Tibial nerve (tissue), 3 donors: ENCODE measurements around the gene DUSP7.

Experiments used
- POLR2A ChIP-seq, 2 donors: fragments of 450-650 bp; IDR thresholded peaks; one replicate each; pipeline ENCODE4 v1.6.1; 2017; ENCODE audit warnings: antibody characterized with exemption in 2 of 2, mild to moderate bottlenecking in 2 of 2, moderate library complexity in 2 of 2
- TF ChIP-seq, protein P1 (sequence below), 5 experiments: fragments of 200-600 bp in 3 of 5; fragments of 450-650 bp in 2 of 5; sonication (generic) in 3 of 5; IDR thresholded peaks; one replicate each; pipeline ENCODE4 v1.5.1; 2016 to 2019; ENCODE audit warnings: antibody characterized with exemption in 5 of 5, mild to moderate bottlenecking in 3 of 5, moderate library complexity in 2 of 5

DNA sequence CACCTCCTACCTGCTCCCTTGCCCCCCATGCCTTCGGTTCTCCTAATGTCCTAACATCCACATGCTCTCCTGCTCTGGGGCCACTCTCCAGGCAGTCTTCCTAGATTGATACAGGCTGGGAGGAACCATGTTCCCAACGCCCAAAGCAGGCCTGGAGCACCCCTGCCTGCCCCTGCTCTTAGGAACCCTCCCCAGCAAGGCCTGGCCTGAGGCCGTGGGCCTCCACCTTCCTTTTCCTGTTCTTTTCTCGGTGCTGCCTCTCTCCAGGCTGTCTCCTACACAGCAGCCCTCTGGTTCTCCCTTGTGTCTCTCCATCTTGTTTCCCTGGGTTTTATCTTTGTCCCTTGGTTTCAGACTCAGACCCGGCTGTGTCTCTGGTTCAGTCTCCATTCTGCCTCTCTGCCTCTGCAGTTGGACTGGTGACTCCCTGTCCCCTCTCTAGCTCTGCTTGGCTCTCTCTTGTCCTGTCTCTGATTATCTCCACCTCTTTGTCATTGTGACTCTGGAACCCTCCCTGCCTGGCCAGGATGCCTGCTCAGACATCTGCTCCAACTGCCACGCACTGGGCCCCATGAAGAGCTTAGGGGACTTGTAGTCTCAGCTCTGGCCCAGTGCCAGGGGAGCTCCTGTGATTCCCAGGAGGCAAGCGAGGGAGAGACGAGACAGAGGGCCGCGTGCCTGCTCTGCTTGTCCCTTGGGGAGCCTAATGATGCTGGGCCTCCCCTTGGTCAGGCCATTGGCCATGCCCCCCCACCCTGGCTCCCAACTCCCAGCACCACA, 34.7 kb downstream of the DUSP7 start:
- no peak for TF ChIP-seq POLR2A (IDR thresholded peaks at IDR 0.05)
- TF ChIP-seq, protein P1, sequence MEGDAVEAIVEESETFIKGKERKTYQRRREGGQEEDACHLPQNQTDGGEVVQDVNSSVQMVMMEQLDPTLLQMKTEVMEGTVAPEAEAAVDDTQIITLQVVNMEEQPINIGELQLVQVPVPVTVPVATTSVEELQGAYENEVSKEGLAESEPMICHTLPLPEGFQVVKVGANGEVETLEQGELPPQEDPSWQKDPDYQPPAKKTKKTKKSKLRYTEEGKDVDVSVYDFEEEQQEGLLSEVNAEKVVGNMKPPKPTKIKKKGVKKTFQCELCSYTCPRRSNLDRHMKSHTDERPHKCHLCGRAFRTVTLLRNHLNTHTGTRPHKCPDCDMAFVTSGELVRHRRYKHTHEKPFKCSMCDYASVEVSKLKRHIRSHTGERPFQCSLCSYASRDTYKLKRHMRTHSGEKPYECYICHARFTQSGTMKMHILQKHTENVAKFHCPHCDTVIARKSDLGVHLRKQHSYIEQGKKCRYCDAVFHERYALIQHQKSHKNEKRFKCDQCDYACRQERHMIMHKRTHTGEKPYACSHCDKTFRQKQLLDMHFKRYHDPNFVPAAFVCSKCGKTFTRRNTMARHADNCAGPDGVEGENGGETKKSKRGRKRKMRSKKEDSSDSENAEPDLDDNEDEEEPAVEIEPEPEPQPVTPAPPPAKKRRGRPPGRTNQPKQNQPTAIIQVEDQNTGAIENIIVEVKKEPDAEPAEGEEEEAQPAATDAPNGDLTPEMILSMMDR (IDR thresholded peaks at IDR 0.05): no peak
